PC-3 (cell line): ENCODE data around the gene P2RY6.

ENCODE experiments used
- EZH2 ChIP-seq: fragments of 300-600 bp; sonication (generic); IDR thresholded peaks from one replicate; pipeline ENCODE4 v1.6.1; 2017; ENCODE audit warnings: antibody characterized with exemption, mild to moderate bottlenecking, low read length; ENCODE audit not compliant: unreplicated experiment
- TF ChIP-seq, protein P1 (sequence below): fragments of 300-600 bp; sonication (generic); conservative IDR thresholded peaks from 2 replicates; pipeline ENCODE4 v1.5.1; 2017; ENCODE audit warnings: antibody characterized with exemption, low read depth, mild to moderate bottlenecking, low read length

- TF ChIP-seq EZH2: no peak
- TF ChIP-seq, protein P1, sequence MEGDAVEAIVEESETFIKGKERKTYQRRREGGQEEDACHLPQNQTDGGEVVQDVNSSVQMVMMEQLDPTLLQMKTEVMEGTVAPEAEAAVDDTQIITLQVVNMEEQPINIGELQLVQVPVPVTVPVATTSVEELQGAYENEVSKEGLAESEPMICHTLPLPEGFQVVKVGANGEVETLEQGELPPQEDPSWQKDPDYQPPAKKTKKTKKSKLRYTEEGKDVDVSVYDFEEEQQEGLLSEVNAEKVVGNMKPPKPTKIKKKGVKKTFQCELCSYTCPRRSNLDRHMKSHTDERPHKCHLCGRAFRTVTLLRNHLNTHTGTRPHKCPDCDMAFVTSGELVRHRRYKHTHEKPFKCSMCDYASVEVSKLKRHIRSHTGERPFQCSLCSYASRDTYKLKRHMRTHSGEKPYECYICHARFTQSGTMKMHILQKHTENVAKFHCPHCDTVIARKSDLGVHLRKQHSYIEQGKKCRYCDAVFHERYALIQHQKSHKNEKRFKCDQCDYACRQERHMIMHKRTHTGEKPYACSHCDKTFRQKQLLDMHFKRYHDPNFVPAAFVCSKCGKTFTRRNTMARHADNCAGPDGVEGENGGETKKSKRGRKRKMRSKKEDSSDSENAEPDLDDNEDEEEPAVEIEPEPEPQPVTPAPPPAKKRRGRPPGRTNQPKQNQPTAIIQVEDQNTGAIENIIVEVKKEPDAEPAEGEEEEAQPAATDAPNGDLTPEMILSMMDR: no peak
These were observed 31.9 kb upstream of the P2RY6 start for GRCh38 chr11:73240190-73240781.
